Activated CD4-positive, alpha-beta T cell treated with anti-CD3 and anti-CD28 coated beads for 4 hours (primary cell): Measurements from ENCODE around the gene TMEM151B.

Experiments
- DNase-seq, 2 donors: peaks; one replicate each; pipeline ENCODE4 v3.0.0-alpha.2; 2020

The TMEM151B gene

GRCh38 chr6:44253307-44254101 is 16.7 kb upstream of the TMEM151B start:
- peak; percentile 57 to 62 for DNase-seq

GRCh38 chr6:44254191-44255104 is 15.8 kb upstream of the TMEM151B start:
- DNase-seq, result peak in 1 of 2 donors; percentile 29

- peak in 1 of 2 donors; percentile 32 for DNase-seq
Observed at GRCh38 chr6:44255105-44255808, 15.0 kb upstream of the TMEM151B start.

GRCh38 chr6:44255871-44256774 is 14.1 kb upstream of the TMEM151B start:
- no peak for DNase-seq

- DNase-seq, result no peak
Observed at GRCh38 chr6:44256775-44257024, 13.6 kb upstream of the TMEM151B start.

GRCh38 chr6:44257025-44257752 is 13.1 kb upstream of the TMEM151B start, which contains the start of gene SLC35B2:
Gene SLC35B2 (minus strand): TSS chr6:44257528. CDS start chr6:44257410, 118 bp downstream.
- peak; percentile 59 to 67 for DNase-seq

GRCh38 chr6:44257753-44258324 is 12.4 kb upstream of the TMEM151B start:
- no peak for DNase-seq

GRCh38 chr6:44258325-44258863 is 11.9 kb upstream of the TMEM151B start:
- no peak for DNase-seq

- no peak for DNase-seq
Observed at GRCh38 chr6:44258921-44259320, 11.3 kb upstream of the TMEM151B start.

- no peak for DNase-seq
Observed at GRCh38 chr6:44260011-44260410, 10.2 kb upstream of the TMEM151B start.

GRCh38 chr6:44260451-44261297 is 9.6 kb upstream of the TMEM151B start:
- no peak for DNase-seq

- no peak for DNase-seq
Observed at GRCh38 chr6:44261581-44261980, 8.7 kb upstream of the TMEM151B start.

GRCh38 chr6:44262467-44263353 is 7.5 kb upstream of the TMEM151B start:
- DNase-seq, result no peak

- DNase-seq, result peak in 1 of 2 donors; percentile 37
Observed at GRCh38 chr6:44263354-44264100, 6.7 kb upstream of the TMEM151B start.

GRCh38 chr6:44264154-44265006 is 5.9 kb upstream of the TMEM151B start:
- no peak for DNase-seq

GRCh38 chr6:44265007-44265721 is 5.1 kb upstream of the TMEM151B start, which contains the start of gene NFKBIE:
Gene NFKBIE (minus strand): TSS chr6:44265551. CDS start chr6:44265346, 205 bp downstream.
- peak; percentile 96 to 97 for DNase-seq
